Right renal cortex interstitium (tissue), 3 donors: Measurements from ENCODE around the gene LZTS3. TPM values are rescaled to one million over a fixed set of nuclear protein-coding genes. Genes with fewer than 3 reads are reported as not detected.
"Not testable (repeated sequence)": the region's sequence is repeated elsewhere in the genome, so short reads cannot be mapped to it uniquely, and the experiment has no call there.

Experiments used
- DNase-seq, 3 donors: peaks; one replicate each; pipeline ENCODE4 v3.0.0-alpha.2; 2013; ENCODE audit warnings: low read depth in 3 of 3, low spot score in 2 of 3
- polyA plus RNA-seq, 3 donors: library from polyadenylated mRNA; unstranded; fragments of 120-200 nt; gene quantifications; one replicate each; pipeline ENCODE4 v1.2.1, GENCODE V29; 2013; ENCODE audit not compliant: insufficient read length in 3 of 3

The LZTS3 gene
- polyA plus RNA-seq, 3 donors = 12.5 to 13.0 (median 12.8) TPM

GRCh38 chr20:3150908-3151307 is 22.4 kb downstream of the LZTS3 start:
- DNase-seq = no peak

- no peak for DNase-seq
Measured at GRCh38 chr20:3146732-3147341, 26.5 kb downstream of the LZTS3 start.

- no peak for DNase-seq
Measured at GRCh38 chr20:3141757-3142156, 31.6 kb downstream of the LZTS3 start.

- DNase-seq = no peak
Measured at GRCh38 chr20:3137492-3137891, 35.9 kb downstream of the LZTS3 start.

- DNase-seq = no peak
Measured at GRCh38 chr20:3135507-3136070, 37.8 kb downstream of the LZTS3 start.

GRCh38 chr20:3134151-3134550 is 39.2 kb downstream of the LZTS3 start:
- DNase-seq = no peak

- no peak for DNase-seq
Measured at GRCh38 chr20:3133155-3133554, 40.2 kb downstream of the LZTS3 start.

- DNase-seq = no peak
Measured at GRCh38 chr20:3130051-3130600, 43.2 kb downstream of the LZTS3 start.

- DNase-seq = no peak
Measured at GRCh38 chr20:3129094-3129493, 44.3 kb downstream of the LZTS3 start.

GRCh38 chr20:3128275-3128984 is 44.9 kb downstream of the LZTS3 start:
- DNase-seq = no peak

GRCh38 chr20:3126527-3126859 is 46.9 kb downstream of the LZTS3 start:
- no peak for DNase-seq

- not testable (repeated sequence) for DNase-seq
Measured at GRCh38 chr20:3125776-3126526, 47.4 kb downstream of the LZTS3 start.

- not testable (repeated sequence) for DNase-seq
Measured at GRCh38 chr20:3124773-3125560, 48.4 kb downstream of the LZTS3 start.

GRCh38 chr20:3124163-3124562 is 49.2 kb downstream of the LZTS3 start:
- not testable (repeated sequence) for DNase-seq

GRCh38 chr20:3123542-3123941 is 49.8 kb downstream of the LZTS3 start:
- no peak for DNase-seq

- no peak for DNase-seq
Measured at GRCh38 chr20:3121955-3122610, 51.3 kb downstream of the LZTS3 start.

- no peak for DNase-seq
Measured at GRCh38 chr20:3121271-3121911, 52.0 kb downstream of the LZTS3 start.

- no peak for DNase-seq
Measured at GRCh38 chr20:3119044-3119443, 54.3 kb downstream of the LZTS3 start.

GRCh38 chr20:3117839-3118379 is 55.4 kb downstream of the LZTS3 start:
- peak in 1 of 3 donors; percentile 32 for DNase-seq
